IPS-18c (cell line): ENCODE measurements around the gene PTPRQ.
"Not testable (repeated sequence)": the region's sequence is repeated elsewhere in the genome, so short reads cannot be mapped to it uniquely, and the experiment has no call there.

Experiments
- H3K4me3 ChIP-seq: 2 replicates; pipeline ENCODE4 v1.7.0; 2013; ENCODE audit warnings: low read depth, mild to moderate bottlenecking, low read length, moderate library complexity; ENCODE audit not compliant: insufficient read depth
- H3K9me3 ChIP-seq: one replicate; pipeline ENCODE4 v1.6.1; 2013; ENCODE audit warnings: mild to moderate bottlenecking, low read length, moderate library complexity; ENCODE audit not compliant: control insufficient read depth, insufficient read depth

The PTPRQ gene

GRCh38 chr12:80460972-80461371 is 16.9 kb downstream of the PTPRQ start:
- Histone ChIP-seq H3K4me3 (no peak overlapping the region), H3K9me3 (no peaks in the 10 kb centered on the region)

DNA sequence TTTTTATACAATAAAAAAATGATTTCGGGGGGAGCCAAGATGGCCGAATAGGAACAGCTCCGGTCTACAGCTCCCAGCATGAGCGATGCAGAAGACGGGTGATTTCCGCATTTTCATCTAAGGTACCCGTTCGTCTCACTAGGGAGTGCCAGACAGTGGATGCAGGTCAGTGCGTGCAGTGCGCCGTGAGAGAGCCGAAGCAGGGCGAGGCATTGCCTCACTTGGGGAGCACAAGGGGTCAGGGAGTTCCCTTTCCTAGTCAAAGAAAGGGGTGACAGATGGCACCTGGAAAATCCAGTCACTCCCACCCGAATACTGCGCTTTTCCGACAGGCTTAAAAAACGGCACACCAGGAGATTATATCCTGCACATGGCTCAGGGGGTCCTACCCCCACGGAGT is 17.8 kb downstream of the PTPRQ start:
- H3K4me3 ChIP-seq, H3K9me3 ChIP-seq: not testable (repeated sequence)

- Histone ChIP-seq H3K4me3 (no peak overlapping the region), H3K9me3 (no peaks in the 10 kb centered on the region)
Measured at GRCh38 chr12:80469681-80470080, 25.6 kb downstream of the PTPRQ start.

DNA sequence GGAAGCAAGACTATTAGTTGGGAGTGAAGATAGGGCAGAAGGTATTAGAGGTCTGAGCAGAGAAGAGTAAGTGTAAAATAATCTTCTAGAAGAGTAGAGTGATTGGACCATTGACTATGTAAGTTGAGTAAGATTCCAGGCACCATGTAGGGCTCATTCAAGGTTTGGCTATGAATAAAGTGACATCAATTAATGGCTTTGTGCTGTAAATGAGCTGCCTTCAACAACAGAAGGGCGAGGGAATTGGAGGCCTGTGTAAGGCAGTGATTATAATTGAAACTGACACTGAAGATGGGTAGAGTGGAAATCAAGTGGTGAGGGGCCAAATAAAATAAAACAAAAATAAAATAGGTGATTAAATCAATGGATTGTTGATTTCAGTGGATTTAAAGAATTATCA is 26.4 kb downstream of the PTPRQ start:
- no peaks in the 10 kb centered on the region for H3K9me3 ChIP-seq
- no peak overlapping the region for H3K4me3 ChIP-seq

- no peaks in the 10 kb centered on the region for H3K9me3 ChIP-seq
- no peak overlapping the region for H3K4me3 ChIP-seq
Measured at GRCh38 chr12:80472236-80472635, 28.2 kb downstream of the PTPRQ start.

DNA sequence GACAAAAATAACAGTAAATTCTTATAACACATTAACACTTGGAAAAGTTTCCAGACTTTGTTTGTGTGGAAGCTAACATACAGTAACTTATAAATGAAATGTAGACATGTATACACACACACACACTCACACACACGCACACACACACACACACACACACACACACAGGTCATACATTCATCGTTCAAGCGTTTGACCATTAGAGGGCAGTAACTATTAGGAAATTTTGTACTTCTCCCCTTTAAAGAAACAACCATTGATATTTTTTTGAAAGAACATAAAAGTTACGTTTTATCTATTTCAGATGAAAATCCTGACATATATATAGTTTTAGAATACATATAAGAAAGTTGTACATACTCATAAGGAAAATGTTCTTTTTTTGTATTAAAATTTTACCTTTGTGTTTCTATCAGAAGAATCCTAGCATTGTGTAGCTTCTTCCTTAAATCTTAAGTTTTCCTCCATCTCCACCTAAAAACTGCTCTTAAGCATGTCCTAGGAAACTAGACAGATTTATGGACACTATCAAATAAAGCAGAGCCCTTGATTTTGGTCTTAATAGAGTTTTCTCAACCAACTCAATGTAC is 29.0 kb downstream of the PTPRQ start:
- Histone ChIP-seq H3K9me3 (no peaks in the 10 kb centered on the region), H3K4me3 (no peak overlapping the region)

GRCh38 chr12:80477521-80478145 is 33.6 kb downstream of the PTPRQ start:
- H3K9me3 ChIP-seq, H3K4me3 ChIP-seq: not testable (repeated sequence)

DNA sequence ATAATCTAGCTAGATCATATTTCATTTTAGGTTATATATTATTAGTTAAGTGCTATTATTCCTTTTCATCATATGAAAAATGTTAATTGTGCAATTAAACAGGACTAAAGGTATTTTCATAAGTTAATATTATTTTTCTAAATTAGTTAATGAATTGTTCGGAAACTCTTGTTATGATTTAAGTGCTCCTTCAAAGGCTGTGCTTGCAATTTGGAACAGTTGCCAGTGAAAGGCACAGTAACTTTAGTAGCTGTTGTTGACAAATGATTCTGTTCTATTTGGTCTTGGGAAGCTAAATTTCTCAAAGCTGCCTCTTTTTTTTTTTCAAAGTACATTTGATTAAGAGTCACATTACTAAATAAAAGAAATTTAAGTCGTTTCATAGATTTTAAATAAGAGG is 40.7 kb downstream of the PTPRQ start:
- no peaks in the 10 kb centered on the region for H3K9me3 ChIP-seq
- no peak overlapping the region for H3K4me3 ChIP-seq

GRCh38 chr12:80485222-80485987 is 41.4 kb downstream of the PTPRQ start:
- Histone ChIP-seq H3K4me3 (no peak overlapping the region), H3K9me3 (no peaks in the 10 kb centered on the region)

DNA sequence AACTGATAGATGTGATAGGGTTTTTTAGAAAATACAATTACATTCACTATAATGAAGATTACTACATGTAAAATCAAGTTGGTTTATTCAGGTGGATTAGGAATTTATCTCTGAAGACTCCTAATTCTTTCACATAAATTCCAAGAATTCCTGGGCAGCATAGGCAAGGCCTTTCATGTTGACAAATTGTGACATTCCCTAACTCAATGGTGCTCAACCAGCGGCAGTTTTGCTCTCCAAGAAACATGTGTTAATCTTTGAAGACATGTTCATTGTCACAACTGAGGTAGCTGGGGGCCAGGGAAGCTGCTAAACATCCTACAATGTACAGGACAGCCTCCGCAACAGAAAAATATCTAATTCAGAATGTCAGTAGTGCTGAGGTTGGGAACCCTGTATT is 46.3 kb downstream of the PTPRQ start:
- Histone ChIP-seq H3K4me3 (no peak overlapping the region), H3K9me3 (no peaks in the 10 kb centered on the region)

DNA sequence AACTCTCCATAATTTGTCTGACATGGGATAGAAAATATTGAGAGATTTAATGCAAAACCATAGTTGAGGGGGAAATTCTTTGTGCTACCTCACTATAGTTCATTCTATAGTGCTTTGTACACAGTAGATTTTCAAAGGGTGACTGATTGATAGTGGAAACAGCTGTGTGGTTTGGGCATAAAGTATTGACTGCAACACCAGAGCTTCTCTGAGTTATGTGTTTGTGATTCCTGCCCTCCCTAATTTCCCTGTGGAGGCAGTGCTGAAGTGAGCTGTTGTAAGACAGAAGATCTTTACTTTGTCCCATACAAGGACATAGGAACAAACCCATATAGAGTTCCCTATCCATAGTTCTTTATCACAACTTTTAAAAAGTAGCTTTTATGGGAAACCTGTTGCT is 47.1 kb downstream of the PTPRQ start:
- Histone ChIP-seq H3K9me3 (no peaks in the 10 kb centered on the region), H3K4me3 (no peak overlapping the region)

GRCh38 chr12:80493466-80493865 is 49.4 kb downstream of the PTPRQ start:
- no peak overlapping the region for H3K4me3 ChIP-seq
- no peaks in the 10 kb centered on the region for H3K9me3 ChIP-seq

GRCh38 chr12:80494836-80495235 is 50.8 kb downstream of the PTPRQ start:
- H3K9me3 ChIP-seq = no peaks in the 10 kb centered on the region
- H3K4me3 ChIP-seq = no peak overlapping the region

DNA sequence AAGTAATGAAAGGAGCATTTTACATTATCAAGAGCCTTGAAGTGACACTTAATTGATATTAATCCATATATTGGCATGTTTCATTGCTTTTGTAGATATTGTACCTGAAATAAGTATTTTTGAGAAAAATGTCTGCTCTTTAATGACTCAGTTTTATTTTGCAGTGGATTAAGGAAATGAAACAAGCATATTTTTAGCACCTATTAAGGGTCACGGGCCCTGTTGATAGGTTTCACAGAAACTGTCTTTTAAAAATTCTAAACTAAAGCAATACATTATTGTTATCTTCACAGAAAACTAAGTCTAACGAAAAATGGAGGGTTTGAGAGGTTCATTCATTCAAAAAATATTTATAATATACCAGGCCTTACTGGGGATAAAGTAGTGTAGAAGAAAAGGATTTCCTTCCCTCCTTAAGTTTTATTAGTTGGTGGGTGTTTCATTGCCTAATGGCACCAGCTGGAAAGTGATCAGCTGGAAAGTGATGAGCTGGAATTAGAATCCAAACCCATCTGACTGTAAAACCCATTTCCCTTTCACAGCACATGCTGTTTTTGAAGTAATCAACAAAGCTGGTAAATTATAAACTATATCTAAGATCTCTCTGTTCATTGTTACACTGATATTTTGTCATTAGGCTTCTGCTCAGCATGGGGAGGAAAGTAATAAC is 54.2 kb downstream of the PTPRQ start:
- no peak overlapping the region for H3K4me3 ChIP-seq
- no peaks in the 10 kb centered on the region for H3K9me3 ChIP-seq

DNA sequence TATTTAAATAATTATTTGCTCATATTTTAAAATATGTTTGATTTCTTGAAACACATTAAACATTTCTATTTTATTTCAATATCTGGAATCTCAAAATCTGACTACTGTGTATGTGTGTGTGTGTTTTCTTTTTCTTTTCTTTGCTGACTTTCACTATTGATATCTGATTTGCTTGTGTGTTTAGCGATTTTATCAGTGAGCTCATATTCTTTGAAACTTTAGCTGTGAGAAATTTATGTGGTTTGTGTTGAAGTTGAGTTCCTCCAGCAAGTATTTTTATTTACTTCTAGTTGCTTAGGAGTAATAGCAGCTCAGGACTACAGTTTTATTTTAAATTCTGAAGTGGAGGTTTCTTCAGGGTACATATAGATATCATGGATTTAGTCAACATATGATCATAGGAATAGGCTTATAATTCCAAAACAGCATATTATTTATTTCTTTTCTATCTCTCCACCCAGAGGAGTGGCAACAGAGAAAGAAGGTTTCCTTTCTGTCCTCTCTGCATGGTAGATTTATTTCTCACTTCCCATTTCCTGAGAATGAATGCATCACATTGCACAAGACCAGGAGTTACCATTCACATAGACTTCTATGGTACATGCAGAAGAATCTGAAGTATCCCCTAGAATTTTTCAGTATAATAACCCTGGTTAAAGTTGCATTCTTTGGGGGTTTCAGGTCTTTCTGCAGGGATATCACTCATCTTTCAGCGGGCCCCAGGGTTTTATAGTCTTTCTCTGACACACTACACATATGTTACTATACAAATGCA is 60.5 kb downstream of the PTPRQ start:
- H3K4me3 ChIP-seq = no peak overlapping the region
- H3K9me3 ChIP-seq = no peaks in the 10 kb centered on the region

DNA sequence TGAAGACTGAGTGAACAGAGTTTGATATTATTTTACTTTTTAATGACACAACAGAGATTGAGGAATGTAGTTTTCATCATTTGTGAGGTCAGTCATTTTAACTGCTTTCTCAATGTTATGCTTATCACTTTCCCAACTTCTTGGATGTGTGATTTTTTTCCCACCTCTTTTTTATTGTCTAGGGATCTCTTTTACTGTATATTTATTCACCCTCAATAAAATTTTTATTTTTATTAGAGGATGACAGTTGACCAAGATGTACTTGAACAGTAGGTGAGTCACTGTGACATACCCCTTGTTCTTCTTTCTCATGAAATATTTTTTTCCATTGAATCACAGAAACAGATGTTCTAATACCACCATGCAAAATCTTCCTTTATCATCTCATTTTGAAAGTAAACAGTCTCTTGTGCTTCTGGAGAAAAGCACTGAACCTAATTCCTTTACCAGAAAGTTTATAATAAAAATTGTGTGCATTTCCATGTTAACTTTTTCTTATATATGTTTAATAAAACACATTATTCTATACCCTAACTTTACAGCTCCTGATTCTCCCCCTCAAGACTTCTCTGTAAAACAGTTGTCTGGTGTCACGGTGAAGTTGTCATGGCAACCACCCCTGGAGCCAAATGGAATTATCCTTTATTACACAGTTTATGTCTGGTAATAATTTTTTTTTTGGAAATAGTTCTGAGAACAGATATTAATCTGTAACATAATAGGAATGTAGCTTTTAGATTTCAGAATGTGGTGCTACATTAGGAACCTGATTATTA is 65.9 kb downstream of the PTPRQ start:
- Histone ChIP-seq H3K9me3 (no peaks in the 10 kb centered on the region), H3K4me3 (no peak overlapping the region)

DNA sequence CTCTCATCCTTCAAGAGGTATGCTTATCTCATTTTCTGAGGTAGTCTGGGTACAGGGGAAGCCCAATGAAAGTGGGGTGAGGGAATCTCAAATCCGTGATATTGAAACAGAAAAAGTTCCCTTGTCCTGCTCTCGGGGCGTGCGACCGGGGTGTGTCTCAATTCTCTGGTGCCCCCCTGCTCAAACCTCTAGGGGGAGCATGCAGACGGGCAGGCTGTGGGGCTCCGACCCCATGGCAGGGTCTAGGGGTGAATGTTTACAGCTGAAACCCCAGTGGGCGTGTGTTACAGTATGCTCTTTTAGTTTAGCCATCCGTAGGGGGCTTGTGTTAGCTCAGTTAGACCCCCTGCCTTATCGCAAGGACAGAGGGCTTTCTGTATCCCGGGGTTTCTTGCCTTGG is 68.7 kb downstream of the PTPRQ start:
- Histone ChIP-seq H3K4me3 (no peak overlapping the region), H3K9me3 (no peaks in the 10 kb centered on the region)
